ENCODE measurements around the gene DDR2.

GRCh38 chr1:162709870-162710269 is 77.6 kb downstream of the DDR2 start:
- TF ChIP-seq CTCF (IDR thresholded peaks at IDR 0.05) (no peak), POLR2A (IDR thresholded peaks at IDR 0.05) (no peak)
